Measurements from ENCODE around the gene DIP2C. TPM values are rescaled to one million over a fixed set of nuclear protein-coding genes. Genes with fewer than 3 reads are reported as not detected.
"Not testable (repeated sequence)": the region's sequence is repeated elsewhere in the genome, so short reads cannot be mapped to it uniquely, and the experiment has no call there.

Gene DIP2C
- total and polyA plus RNA-seq, 4 donors: 6.4 to 40.2 (median 23.8) TPM

DNA sequence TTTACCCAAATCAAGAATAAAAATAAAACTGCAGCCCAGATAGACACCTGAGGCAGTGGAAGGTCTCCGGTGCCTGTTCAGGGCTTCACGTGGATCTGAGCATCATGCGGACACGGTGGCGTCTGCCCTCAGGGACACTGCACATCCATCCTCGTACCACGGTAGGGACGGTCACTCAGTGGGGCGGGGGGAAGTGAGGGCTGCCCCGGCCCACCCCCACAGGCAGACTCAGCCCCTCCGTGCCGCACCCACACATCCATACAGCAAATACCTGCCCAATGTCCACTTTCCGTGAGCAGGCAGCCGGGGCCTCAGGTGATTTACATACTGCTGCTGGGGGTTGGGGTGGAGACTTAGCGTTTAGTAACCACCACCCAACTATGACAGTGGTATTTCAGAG is 207.8 kb downstream of the DIP2C start:
- 92 to 95% methylated on average over 15 of the region's 15 CpGs for WGBS, 2 donors
- no peak overlapping the region for H3K27ac ChIP-seq (ENCODE audit: low read depth in 1 of 2, low read length in 2 of 2)

DNA sequence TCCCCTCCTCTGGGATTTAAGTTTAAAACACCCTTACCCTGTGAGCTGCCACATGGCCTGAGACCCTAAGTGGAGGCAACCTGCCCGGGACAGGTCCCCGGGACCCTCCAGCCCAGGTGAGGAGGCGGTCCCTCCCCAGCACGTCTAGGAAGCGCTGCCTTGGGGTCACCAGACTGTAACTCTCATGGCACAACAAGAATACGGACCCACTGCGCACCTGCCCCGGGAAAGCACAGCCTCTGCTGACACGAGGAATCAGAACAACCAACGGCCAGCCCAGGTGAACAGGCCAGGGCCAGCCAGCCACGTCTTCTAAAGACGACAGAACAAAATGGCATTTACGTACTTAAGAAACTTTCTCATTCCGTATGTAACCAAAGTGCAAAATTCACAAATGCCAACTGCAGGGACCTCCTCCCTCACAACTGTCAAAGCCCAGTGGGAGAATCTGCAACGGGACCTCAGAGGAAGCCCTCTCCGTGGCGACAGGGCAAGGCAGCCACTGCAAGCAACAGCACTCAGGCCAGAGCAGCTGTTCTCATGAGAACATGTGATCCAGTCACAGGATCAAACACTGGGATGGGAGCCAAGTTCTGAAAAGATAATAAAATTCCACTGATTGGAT is 208.4 kb downstream of the DIP2C start:
- Histone ChIP-seq H3K27me3 (ENCODE audit: control insufficient read depth in 1 of 2, insufficient read depth in 2 of 2, low read length in 1 of 2) (no peaks in the 10 kb centered on the region), H3K27ac (ENCODE audit: low read depth in 1 of 2, low read length in 2 of 2) (no peak overlapping the region), H3K4me1 (ENCODE audit: control insufficient read depth in 1 of 2, insufficient read depth in 2 of 2, low read length in 2 of 2) (no peaks in the 10 kb centered on the region), H3K9me3 (ENCODE audit: control insufficient read depth, low read length) (no peaks in the 10 kb centered on the region), H3K4me3 (ENCODE audit: low read length in 2 of 2) (no peak overlapping the region), H3K36me3 (ENCODE audit: control insufficient read depth in 1 of 2, insufficient read depth in 2 of 2, low read length in 1 of 2) (no peaks in the 10 kb centered on the region)
- intact Hi-C loops (cut with DNase I): no loop called here
- 79% methylated on average over 17 of the region's 17 CpGs for WGBS, 2 donors
- peak in 1 of 2 donors; percentile 57 for DNase-seq
- ATAC-seq (ENCODE audit: low FRiP score): no peak

More for the DNA sequence above, 207.8 kb downstream of the DIP2C start:
- intact Hi-C loops (cut with DNase I): no loop called here
- Histone ChIP-seq H3K4me1 (ENCODE audit: control insufficient read depth in 1 of 2, insufficient read depth in 2 of 2, low read length in 2 of 2) (no peaks in the 10 kb centered on the region), H3K36me3 (ENCODE audit: control insufficient read depth in 1 of 2, insufficient read depth in 2 of 2, low read length in 1 of 2) (no peaks in the 10 kb centered on the region), H3K4me3 (ENCODE audit: low read length in 2 of 2) (no peak overlapping the region), H3K27me3 (ENCODE audit: control insufficient read depth in 1 of 2, insufficient read depth in 2 of 2, low read length in 1 of 2) (no peaks in the 10 kb centered on the region), H3K9me3 (ENCODE audit: control insufficient read depth, low read length) (no peaks in the 10 kb centered on the region)
- ATAC-seq (ENCODE audit: low FRiP score) (no peak), DNase-seq (peak in 1 of 2 donors; percentile 73)

DNA sequence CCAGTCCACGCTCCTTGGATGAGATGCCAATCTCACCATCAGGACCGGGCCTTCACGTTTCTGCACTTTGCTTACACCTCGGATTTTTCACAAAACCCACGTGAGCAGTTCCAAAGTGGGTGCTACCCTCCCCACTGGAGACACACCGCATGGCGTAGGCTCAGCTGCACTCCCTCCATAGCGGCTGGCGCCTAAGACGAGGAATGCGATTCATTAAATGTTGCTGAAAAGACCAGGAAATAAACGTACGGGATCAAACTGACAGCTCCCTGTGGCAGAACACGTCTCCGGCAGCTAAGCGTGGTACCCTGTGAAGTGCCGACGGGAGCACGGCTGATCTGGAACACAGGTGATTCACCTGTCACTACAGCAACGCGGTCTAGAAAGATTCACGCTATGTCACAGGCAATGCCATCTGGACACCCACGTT is 209.0 kb downstream of the DIP2C start:
- intact Hi-C loops (cut with DNase I): no loop called here
- Histone ChIP-seq H3K9me3 (ENCODE audit: control insufficient read depth, low read length) (no peaks in the 10 kb centered on the region), H3K27ac (ENCODE audit: low read depth in 1 of 2, low read length in 2 of 2) (no peak overlapping the region), H3K36me3 (ENCODE audit: control insufficient read depth in 1 of 2, insufficient read depth in 2 of 2, low read length in 1 of 2) (no peaks in the 10 kb centered on the region), H3K4me1 (ENCODE audit: control insufficient read depth in 1 of 2, insufficient read depth in 2 of 2, low read length in 2 of 2) (no peaks in the 10 kb centered on the region), H3K27me3 (ENCODE audit: control insufficient read depth in 1 of 2, insufficient read depth in 2 of 2, low read length in 1 of 2) (no peaks in the 10 kb centered on the region), H3K4me3 (ENCODE audit: low read length in 2 of 2) (no peak overlapping the region)
- ATAC-seq (ENCODE audit: low FRiP score): no peak
- 94 to 95% methylated on average over 23 of the region's 23 CpGs for WGBS, 2 donors
- peak in 1 of 2 donors; percentile 40 for DNase-seq

DNA sequence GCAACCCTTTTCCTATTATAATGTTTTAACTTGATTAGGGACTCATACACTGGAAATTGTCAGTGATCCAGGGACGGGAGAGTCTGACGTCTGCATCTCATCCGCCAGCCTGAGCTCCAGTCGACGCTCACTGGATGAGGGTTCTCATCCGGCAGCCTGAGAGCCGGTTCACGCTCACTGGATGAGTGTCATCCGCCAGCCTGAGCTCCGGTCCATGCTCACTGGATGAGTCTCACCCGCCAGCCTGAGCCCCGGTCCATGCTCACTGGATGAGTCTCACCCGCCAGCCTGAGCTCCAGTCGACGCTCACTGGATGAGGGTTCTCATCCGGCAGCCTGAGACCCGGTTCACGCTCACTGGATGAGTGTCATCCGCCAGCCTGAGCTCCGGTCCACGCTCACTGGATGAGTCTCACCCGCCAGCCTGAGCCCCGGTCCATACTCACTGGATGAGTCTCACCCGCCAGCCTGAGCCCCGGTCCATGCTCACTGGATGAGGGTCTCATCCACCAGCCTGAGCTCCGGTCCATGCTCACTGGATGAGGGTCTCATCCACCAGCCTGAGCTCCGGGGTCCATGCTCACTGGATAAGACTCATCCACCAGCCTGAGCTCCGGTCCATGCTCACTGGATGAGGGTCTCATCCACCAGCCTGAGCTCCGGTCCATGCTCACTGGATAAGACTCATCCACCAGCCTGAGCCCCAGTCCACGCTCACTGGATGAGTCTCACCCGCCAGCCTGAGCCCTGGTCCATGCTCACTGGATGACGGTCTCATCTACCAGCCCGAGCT is 209.6 kb downstream of the DIP2C start:
- ATAC-seq (ENCODE audit: low FRiP score); H3K27ac ChIP-seq (ENCODE audit: low read depth in 1 of 2, low read length in 2 of 2); H3K4me3 ChIP-seq (ENCODE audit: low read length in 2 of 2); H3K9me3 ChIP-seq (ENCODE audit: control insufficient read depth, low read length); H3K27me3 ChIP-seq (ENCODE audit: control insufficient read depth in 1 of 2, insufficient read depth in 2 of 2, low read length in 1 of 2); intact Hi-C loops (cut with DNase I); H3K36me3 ChIP-seq (ENCODE audit: control insufficient read depth in 1 of 2, insufficient read depth in 2 of 2, low read length in 1 of 2); H3K4me1 ChIP-seq (ENCODE audit: control insufficient read depth in 1 of 2, insufficient read depth in 2 of 2, low read length in 2 of 2): not testable (repeated sequence)
- WGBS, 2 donors: 96% methylated on average over 33 of the region's 33 CpGs
- peak in 1 of 2 donors; percentile 69 for DNase-seq

DNA sequence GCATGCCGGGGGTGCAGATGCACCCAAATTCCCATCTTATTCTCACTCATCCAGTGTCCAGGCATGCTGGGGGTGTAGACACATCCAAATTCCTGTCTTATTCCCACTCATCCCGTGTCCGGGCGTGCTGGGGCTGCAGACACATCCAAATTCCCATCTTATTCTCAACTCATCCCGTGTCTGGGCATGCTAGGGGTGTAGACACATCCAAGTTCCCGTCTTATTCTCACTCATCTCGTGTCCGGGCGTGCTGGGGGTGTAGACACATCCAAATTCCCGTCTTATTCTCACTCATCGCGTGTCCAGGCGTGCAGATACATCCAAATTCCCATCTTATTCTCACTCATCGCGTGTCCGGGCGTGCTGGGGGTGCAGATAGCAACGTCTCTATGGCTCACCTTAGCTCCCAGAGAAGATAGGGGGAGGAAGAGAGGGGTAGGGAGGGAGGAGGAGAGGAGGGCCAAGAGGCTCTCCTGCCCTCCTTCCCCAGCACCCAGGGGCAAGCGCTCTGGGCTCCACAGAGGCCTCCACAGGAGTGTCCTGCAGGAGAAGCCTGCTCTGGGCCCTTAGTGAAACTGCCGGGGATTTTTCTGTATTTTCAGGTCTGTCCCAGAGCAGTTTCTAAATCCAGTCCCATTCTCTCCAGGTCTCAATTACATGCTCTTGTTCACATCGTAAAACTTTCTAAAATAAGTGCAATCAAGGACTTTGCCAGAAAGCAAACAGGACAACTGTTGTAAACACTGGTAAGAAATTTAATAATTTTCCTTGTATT is 210.8 kb downstream of the DIP2C start:
- intact Hi-C loops (cut with DNase I): no loop called here
- Histone ChIP-seq H3K4me3 (ENCODE audit: low read length in 2 of 2) (no peak overlapping the region), H3K9me3 (ENCODE audit: control insufficient read depth, low read length) (no peaks in the 10 kb centered on the region), H3K36me3 (ENCODE audit: control insufficient read depth in 1 of 2, insufficient read depth in 2 of 2, low read length in 1 of 2) (no peaks in the 10 kb centered on the region), H3K27ac (ENCODE audit: low read depth in 1 of 2, low read length in 2 of 2) (no peak overlapping the region), H3K4me1 (ENCODE audit: control insufficient read depth in 1 of 2, insufficient read depth in 2 of 2, low read length in 2 of 2) (no peaks in the 10 kb centered on the region), H3K27me3 (ENCODE audit: control insufficient read depth in 1 of 2, insufficient read depth in 2 of 2, low read length in 1 of 2) (no peaks in the 10 kb centered on the region)
- DNase-seq (peak in 1 of 2 donors; percentile 39), ATAC-seq (ENCODE audit: low FRiP score) (no peak)
- WGBS, 2 donors: 96 to 97% methylated on average over 20 to 21 of the region's 21 CpGs

DNA sequence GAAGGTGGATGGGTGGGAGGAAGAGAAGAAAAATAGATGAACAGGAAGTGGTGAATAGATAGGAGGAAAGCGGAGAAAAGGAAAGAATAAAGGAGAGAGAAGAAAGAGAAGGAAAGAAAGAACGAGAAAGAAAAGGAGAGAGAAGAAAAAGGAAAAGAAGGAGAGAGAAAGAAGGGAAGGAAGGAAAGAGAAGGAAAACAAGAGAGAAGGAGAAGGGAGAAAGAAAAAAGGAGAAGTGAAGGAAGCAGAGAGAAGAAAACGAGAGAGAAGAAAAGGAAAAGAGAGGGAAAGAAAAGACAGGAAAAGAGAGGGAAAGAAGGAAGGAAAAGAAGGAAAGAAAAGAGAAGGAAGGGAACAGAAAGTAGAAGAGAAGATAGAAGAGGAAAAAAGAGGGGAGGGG is 211.8 kb downstream of the DIP2C start:
- no peaks in the 10 kb centered on the region for H3K9me3 ChIP-seq (ENCODE audit: control insufficient read depth, low read length)
- H3K4me3 ChIP-seq (ENCODE audit: low read length in 2 of 2): no peak overlapping the region
- H3K27me3 ChIP-seq (ENCODE audit: control insufficient read depth in 1 of 2, insufficient read depth in 2 of 2, low read length in 1 of 2): no peaks in the 10 kb centered on the region
- H3K4me1 ChIP-seq (ENCODE audit: control insufficient read depth in 1 of 2, insufficient read depth in 2 of 2, low read length in 2 of 2): no peaks in the 10 kb centered on the region
- intact Hi-C loops (cut with DNase I): no loop called here
- ATAC-seq (ENCODE audit: low FRiP score) (no peak), DNase-seq (no peak)
- no peak overlapping the region for H3K27ac ChIP-seq (ENCODE audit: low read depth in 1 of 2, low read length in 2 of 2)
- WGBS, 2 donors: 93 to 98% methylated on average over 3 of the region's 3 CpGs
- H3K36me3 ChIP-seq (ENCODE audit: control insufficient read depth in 1 of 2, insufficient read depth in 2 of 2, low read length in 1 of 2): no peaks in the 10 kb centered on the region

DNA sequence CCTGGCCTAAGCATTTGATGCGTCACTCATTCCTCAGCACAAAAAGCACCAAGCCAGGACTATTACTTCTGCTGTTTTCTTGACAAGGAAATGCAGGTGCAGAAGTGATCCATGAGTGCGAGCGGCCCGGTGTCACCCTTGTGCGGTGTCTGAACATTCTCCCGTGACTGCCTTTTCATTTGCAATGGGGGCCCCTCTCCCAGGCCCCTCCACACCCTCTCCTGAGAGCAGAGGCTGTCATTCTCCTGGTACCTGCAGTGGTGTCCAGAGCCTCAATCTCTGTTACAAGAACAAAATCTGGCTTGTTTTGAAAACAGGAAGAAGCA is 213.1 kb downstream of the DIP2C start:
- H3K9me3 ChIP-seq (ENCODE audit: control insufficient read depth, low read length): no peaks in the 10 kb centered on the region
- WGBS, 2 donors: 91 to 93% methylated on average over 6 of the region's 6 CpGs
- intact Hi-C loops (cut with DNase I): no loop called here
- H3K36me3 ChIP-seq (ENCODE audit: control insufficient read depth in 1 of 2, insufficient read depth in 2 of 2, low read length in 1 of 2): no peaks in the 10 kb centered on the region
- ATAC-seq (ENCODE audit: low FRiP score): no peak
- H3K4me3 ChIP-seq (ENCODE audit: low read length in 2 of 2): no peak overlapping the region
- H3K4me1 ChIP-seq (ENCODE audit: control insufficient read depth in 1 of 2, insufficient read depth in 2 of 2, low read length in 2 of 2): no peaks in the 10 kb centered on the region
- H3K27me3 ChIP-seq (ENCODE audit: control insufficient read depth in 1 of 2, insufficient read depth in 2 of 2, low read length in 1 of 2): no peaks in the 10 kb centered on the region
- DNase-seq: no peak
- H3K27ac ChIP-seq (ENCODE audit: low read depth in 1 of 2, low read length in 2 of 2): no peak overlapping the region

DNA sequence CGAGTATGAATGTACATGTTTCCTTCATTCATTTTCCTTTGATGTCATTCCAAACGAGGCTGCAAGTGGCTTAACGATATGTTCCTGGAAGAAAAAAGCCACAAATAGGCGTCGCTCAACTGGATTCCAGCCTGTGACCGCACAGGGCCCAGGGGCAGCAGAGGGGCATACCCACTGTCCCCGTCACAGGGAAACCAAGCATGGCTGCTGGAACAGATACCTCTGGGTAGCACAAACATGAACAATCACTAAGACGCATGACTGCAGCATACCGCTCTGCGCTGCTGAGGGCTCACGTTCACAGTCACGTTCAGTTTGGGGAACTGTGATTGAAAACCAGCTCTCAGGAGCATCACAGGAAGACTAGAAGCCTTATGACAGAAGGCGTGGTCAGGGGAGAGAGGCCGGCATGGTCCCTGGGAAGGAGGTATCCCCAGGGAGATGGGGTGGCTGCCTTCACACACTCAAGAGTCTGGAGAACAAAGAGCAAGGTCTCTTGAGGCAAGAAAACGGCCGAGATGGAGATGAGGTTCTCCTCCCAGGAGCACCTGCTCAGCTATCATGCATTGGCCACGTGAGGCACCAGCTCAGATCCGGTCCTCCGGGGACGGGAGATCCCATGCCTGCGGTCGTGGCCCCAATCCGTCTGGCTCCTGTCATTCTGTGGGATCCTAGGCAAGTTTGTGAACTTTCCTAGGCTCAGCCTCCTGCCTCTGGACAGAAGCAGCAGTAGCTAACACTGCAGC is 213.6 kb downstream of the DIP2C start:
- WGBS, 2 donors: 80 to 84% methylated on average over 23 of the region's 23 CpGs
- no peak overlapping the region for H3K4me3 ChIP-seq (ENCODE audit: low read length in 2 of 2)
- no peak overlapping the region for H3K27ac ChIP-seq (ENCODE audit: low read depth in 1 of 2, low read length in 2 of 2)
- DNase-seq (peak in 1 of 2 donors; percentile 8), ATAC-seq (ENCODE audit: low FRiP score) (no peak)
- no peaks in the 10 kb centered on the region for H3K9me3 ChIP-seq (ENCODE audit: control insufficient read depth, low read length)
- intact Hi-C loops (cut with DNase I): no loop called here
- peaks cover 0 to 3% of the 10 kb centered on the region in 2 donors for H3K36me3 ChIP-seq (ENCODE audit: control insufficient read depth in 1 of 2, insufficient read depth in 2 of 2, low read length in 1 of 2)
- no peaks in the 10 kb centered on the region for H3K27me3 ChIP-seq (ENCODE audit: control insufficient read depth in 1 of 2, insufficient read depth in 2 of 2, low read length in 1 of 2)
- H3K4me1 ChIP-seq (ENCODE audit: control insufficient read depth in 1 of 2, insufficient read depth in 2 of 2, low read length in 2 of 2): no peaks in the 10 kb centered on the region
